AG10803 (cell line): ENCODE data around the gene WBP2NL.
A peak's percentile ranks its signal among the peaks of the same experiment; 100 is the strongest.
"Not testable (repeated sequence)": the region's sequence is repeated elsewhere in the genome, so short reads cannot be mapped to it uniquely, and the experiment has no call there.

Source experiments
- DNase-seq: peaks from one replicate; pipeline ENCODE4 v3.0.0; 2010; ENCODE audit warnings: low read depth
- H3K4me3 ChIP-seq: 2 replicates; pipeline ENCODE4 v1.5.1; 2011; ENCODE audit warnings: mild to moderate bottlenecking, low read length, control low read depth
- TF ChIP-seq, protein P1 (sequence below): conservative IDR thresholded peaks from 2 replicates; pipeline ENCODE4 v1.5.1; 2011; ENCODE audit warnings: mild to moderate bottlenecking, low read length, control low read depth, inconsistent platforms

Gene WBP2NL

GRCh38 chr22:41998361-41999261 lies at the start of gene WBP2NL:
TSS of gene WBP2NL (plus strand) at chr22:41998788. CDS start at chr22:41998819, 31 bp downstream.
- peak within 1 kb of the TSS; percentile 61 for H3K4me3 ChIP-seq
- TF ChIP-seq, protein P1, sequence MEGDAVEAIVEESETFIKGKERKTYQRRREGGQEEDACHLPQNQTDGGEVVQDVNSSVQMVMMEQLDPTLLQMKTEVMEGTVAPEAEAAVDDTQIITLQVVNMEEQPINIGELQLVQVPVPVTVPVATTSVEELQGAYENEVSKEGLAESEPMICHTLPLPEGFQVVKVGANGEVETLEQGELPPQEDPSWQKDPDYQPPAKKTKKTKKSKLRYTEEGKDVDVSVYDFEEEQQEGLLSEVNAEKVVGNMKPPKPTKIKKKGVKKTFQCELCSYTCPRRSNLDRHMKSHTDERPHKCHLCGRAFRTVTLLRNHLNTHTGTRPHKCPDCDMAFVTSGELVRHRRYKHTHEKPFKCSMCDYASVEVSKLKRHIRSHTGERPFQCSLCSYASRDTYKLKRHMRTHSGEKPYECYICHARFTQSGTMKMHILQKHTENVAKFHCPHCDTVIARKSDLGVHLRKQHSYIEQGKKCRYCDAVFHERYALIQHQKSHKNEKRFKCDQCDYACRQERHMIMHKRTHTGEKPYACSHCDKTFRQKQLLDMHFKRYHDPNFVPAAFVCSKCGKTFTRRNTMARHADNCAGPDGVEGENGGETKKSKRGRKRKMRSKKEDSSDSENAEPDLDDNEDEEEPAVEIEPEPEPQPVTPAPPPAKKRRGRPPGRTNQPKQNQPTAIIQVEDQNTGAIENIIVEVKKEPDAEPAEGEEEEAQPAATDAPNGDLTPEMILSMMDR = no peak
- peak; percentile 70 for DNase-seq

DNA sequence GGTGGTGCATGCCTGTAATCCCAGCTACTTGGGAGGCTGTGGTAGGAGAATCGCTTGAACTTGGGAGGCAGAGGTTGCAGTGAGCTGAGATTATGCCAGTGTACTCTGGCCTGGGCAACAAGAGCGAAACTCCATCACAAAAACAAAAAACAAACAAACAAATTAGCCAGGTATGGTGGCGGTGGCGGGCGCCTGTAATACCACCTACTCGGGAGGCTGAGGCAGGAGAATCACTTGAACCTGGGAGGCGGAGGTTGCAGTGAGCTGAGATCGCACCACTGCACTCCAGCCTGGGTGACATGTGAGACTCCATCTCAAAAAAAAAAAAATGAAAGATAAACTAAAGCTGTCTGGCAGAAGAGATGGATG lies 49.7 kb upstream of the WBP2NL start:
- DNase-seq, H3K4me3 ChIP-seq: not testable (repeated sequence)

DNA sequence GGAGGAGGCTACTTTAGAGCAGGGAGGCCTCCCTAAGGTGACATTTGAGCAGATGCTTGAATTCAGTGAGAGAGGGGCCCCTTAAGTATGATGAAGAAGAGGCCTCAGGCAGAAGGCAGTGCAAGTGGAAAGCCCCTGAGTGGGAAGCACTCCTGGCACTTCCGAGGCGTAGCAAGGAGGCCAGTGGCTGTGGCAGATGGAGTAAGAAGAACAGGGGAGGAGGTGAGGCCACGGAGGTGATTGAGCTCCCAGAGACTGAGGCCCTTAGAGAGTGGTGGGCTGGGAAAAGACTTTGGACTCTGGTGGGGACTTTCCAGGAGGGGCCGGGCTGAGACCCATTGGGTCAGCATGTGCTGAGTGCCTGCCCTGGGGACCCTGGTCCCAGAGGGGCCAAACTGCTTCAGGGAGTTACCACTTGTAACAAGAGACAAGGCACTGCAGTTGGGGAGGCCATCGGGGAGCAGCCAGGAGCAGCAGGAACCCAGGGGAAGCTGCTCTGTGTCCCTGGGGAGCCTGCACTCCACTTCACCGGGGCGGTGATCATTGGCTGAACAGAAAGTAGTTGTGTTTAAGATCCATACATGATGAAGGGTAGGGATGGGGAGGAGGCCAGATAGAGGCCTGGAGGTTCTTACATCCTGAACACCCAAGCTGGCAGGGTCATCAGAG lies 49.2 kb upstream of the WBP2NL start:
- TF ChIP-seq, protein P1 = no peak
- no peak overlapping the region for H3K4me3 ChIP-seq
- DNase-seq = no peak

DNA sequence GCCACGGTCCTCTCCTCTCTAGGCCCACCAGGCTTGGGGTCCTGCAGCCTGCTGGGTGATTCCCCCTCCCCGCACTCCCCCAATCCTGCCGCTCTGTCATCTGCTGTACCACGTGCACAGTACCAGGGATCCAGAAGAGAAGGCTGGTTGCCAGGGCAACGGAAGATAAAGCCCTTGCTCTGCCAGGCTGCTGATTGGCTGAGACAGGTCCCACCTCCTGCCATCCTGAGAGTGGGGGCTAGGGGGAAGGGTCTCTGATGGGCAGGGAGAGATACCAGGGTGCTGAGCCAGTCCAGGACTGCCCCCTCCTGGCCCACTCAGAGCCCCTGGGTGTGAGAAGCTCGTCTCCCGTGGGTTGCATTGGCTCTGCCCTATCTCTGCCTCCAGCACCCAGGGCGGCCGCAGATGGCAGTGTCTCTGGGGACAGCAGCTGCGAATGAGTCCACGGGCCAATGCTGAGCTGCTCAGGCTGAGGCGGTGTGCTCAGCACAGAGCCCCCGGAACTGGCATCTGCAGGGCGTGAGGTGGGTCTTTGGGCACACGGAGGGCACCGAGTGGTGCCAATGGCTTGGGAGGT lies 46.6 kb upstream of the WBP2NL start, which contains the start of gene SMIM45:
TSS of gene SMIM45 (plus strand) at position 253 of the 577 bp plus-strand sequence.
- TF ChIP-seq, protein P1 = no peak
- H3K4me3 ChIP-seq = no peak within 1 kb of the TSS
- DNase-seq = no peak

GRCh38 chr22:41952713-41953112 lies 45.9 kb upstream of the WBP2NL start:
- TF ChIP-seq, protein P1 = no peak

DNA sequence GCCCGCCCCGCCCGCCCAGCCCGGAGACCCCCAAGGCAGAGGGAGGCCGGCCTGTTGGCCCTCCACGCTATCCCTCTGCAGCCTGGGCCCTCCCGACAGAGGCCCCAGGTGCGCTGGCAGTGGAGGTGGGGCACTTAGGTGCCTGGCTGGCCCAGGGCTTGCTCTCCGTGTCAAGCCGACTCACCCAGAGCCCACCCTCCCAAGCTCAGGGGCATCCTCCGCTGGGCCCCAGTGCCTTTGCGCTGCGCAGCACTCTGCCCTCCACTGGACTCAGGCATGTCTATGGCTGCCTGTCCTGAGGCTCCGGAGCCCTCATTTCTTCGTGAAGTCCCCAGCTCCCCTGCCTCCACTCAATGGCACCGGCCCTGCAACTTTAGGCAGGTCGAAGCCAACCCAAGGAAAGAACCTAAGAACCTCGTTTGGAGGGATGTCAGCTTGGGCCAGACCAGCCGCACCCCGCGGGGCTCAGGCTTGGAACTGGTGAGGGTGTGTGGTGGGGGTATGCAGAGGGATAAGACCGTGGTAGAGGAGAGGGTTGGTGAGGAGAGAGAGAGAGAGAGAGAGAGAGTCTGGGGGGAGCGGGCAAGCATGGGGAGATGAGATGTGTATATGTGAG lies 40.5 kb upstream of the WBP2NL start:
- no peak for DNase-seq
- TF ChIP-seq, protein P1 = no peak
- H3K4me3 ChIP-seq = no peak overlapping the region

More at GRCh38 chr22:41952713-41953112, 45.9 kb upstream of the WBP2NL start:
- H3K4me3 ChIP-seq = no peak overlapping the region
- no peak for DNase-seq
